HepG2 (cell line): ENCODE measurements around the gene ZKSCAN3. TPM values are rescaled to one million over a fixed set of nuclear protein-coding genes. Genes with fewer than 3 reads are reported as not detected.

Source experiments
- ADNP ChIP-seq: sonication (generic); formaldehyde crosslinking; IDR thresholded peaks from 2 replicates; pipeline ENCODE4 v1.4.0; 2020; ENCODE audit warnings: missing genetic modification reagents
- ETV5 ChIP-seq: IDR thresholded peaks from 2 replicates; pipeline ENCODE4 v1.6.1; 2018; ENCODE audit warnings: missing biosample characterization, missing genetic modification reagents, inconsistent platforms, borderline replicate concordance
- HHEX ChIP-seq: IDR thresholded peaks from 2 replicates; pipeline ENCODE4 v1.6.1; 2016; ENCODE audit warnings: control low read depth
- HOXA7 ChIP-seq: sonication (generic); formaldehyde crosslinking; IDR thresholded peaks from 2 replicates; pipeline ENCODE4 v1.8.1; 2022; ENCODE audit warnings: mild to moderate bottlenecking, missing genetic modification reagents, moderate library complexity
- KDM5B ChIP-seq: sonication (generic); formaldehyde crosslinking; IDR thresholded peaks from 2 replicates; pipeline ENCODE4 v1.4.0; 2020; ENCODE audit warnings: missing genetic modification reagents, mild to moderate bottlenecking, borderline replicate concordance
- MAFG ChIP-seq: sonication (generic); formaldehyde crosslinking; IDR thresholded peaks from 2 replicates; pipeline ENCODE4 v1.5.1; 2020; ENCODE audit warnings: mild to moderate bottlenecking, missing genetic modification reagents
- NR2C2 ChIP-seq: sonication (generic); formaldehyde crosslinking; IDR thresholded peaks from 2 replicates; pipeline ENCODE4 v1.4.0; 2020; ENCODE audit warnings: missing genetic modification reagents, mild to moderate bottlenecking, moderate library complexity, borderline replicate concordance
- NR2F2 ChIP-seq: IDR thresholded peaks from 2 replicates; pipeline ENCODE4 v1.6.1; 2012; ENCODE audit warnings: low read depth, inconsistent platforms, borderline replicate concordance
- RORA ChIP-seq: sonication (generic); formaldehyde crosslinking; IDR thresholded peaks from 2 replicates; pipeline ENCODE4 v1.5.0; 2020; ENCODE audit warnings: mild to moderate bottlenecking, missing genetic modification reagents, moderate library complexity
- SATB2 ChIP-seq: sonication (generic); formaldehyde crosslinking; IDR thresholded peaks from 2 replicates; pipeline ENCODE4 v1.5.0; 2020; ENCODE audit warnings: missing genetic modification reagents
- SMAD1 ChIP-seq: sonication (generic); formaldehyde crosslinking; IDR thresholded peaks from 2 replicates; pipeline ENCODE4 v1.4.0; 2020; ENCODE audit warnings: missing genetic modification reagents, low read depth, mild to moderate bottlenecking, borderline replicate concordance
- TAF1 ChIP-seq: sonication (generic); formaldehyde crosslinking; IDR thresholded peaks from 2 replicates; pipeline ENCODE4 v1.4.0; 2020; ENCODE audit warnings: missing genetic modification reagents
- TIGD3 ChIP-seq: sonication (generic); formaldehyde crosslinking; IDR thresholded peaks from 2 replicates; pipeline ENCODE4 v1.5.1; 2020; ENCODE audit warnings: mild to moderate bottlenecking, missing genetic modification reagents, borderline replicate concordance
- ZBTB3 ChIP-seq: sonication (generic); formaldehyde crosslinking; IDR thresholded peaks from 2 replicates; pipeline ENCODE4 v1.4.0; 2020; ENCODE audit warnings: low read depth, mild to moderate bottlenecking, moderate library complexity, missing genetic modification reagents, borderline replicate concordance
- ZNF138 ChIP-seq: sonication (generic); formaldehyde crosslinking; IDR thresholded peaks from 2 replicates; pipeline ENCODE4 v1.5.0; 2020; ENCODE audit warnings: mild to moderate bottlenecking, low read depth, missing genetic modification reagents
- ZNF256 ChIP-seq: sonication (generic); formaldehyde crosslinking; conservative IDR thresholded peaks from 2 replicates; pipeline ENCODE4 v1.4.0; 2020; ENCODE audit warnings: missing genetic modification reagents
- ZNF292 ChIP-seq: sonication (generic); formaldehyde crosslinking; IDR thresholded peaks from 2 replicates; pipeline ENCODE4 v1.8.1; 2022; ENCODE audit warnings: mild to moderate bottlenecking, low read depth, missing genetic modification reagents, borderline replicate concordance
- ZNF383 ChIP-seq: sonication (generic); formaldehyde crosslinking; IDR thresholded peaks from 2 replicates; pipeline ENCODE4 v1.4.0; 2020; ENCODE audit warnings: missing genetic modification reagents, mild to moderate bottlenecking, borderline replicate concordance
- ZNF574 ChIP-seq: sonication (generic); formaldehyde crosslinking; IDR thresholded peaks from 2 replicates; pipeline ENCODE4 v1.4.0; 2020; ENCODE audit warnings: missing genetic modification reagents
- ZNF614 ChIP-seq: IDR thresholded peaks from 2 replicates; pipeline ENCODE4 v1.6.1; 2018; ENCODE audit warnings: missing biosample characterization, missing genetic modification reagents, inconsistent platforms, borderline replicate concordance
- ZNF619 ChIP-seq: sonication (generic); formaldehyde crosslinking; IDR thresholded peaks from 2 replicates; pipeline ENCODE4 v1.4.0; 2020; ENCODE audit warnings: mild to moderate bottlenecking, missing genetic modification reagents
- ZNF83 ChIP-seq: sonication (generic); formaldehyde crosslinking; IDR thresholded peaks from 2 replicates; pipeline ENCODE4 v1.4.0; 2020; ENCODE audit warnings: missing genetic modification reagents, mild to moderate bottlenecking, borderline replicate concordance
- polyA plus RNA-seq, 8 experiments: library from polyadenylated mRNA; depleted of rRNA in 3 of 8; stranded (reverse) in 7 of 8; unstranded in 1 of 8; fragments of >200 nt; fragmentation: Illumina TruSeq in 4 of 8; extraction: Trizol in 4 of 8; gene quantifications; 2 replicates each; pipeline versions ENCODE4 v1.2.1 to v1.2.3, GENCODE V29; 2011 to 2016; ENCODE audit warnings: low read depth in 4 of 8, missing spikeins in 1 of 8, mixed read lengths in 1 of 8; ENCODE audit not compliant: insufficient read depth in 1 of 8
- total RNA-seq, 5 experiments: library from RNA; depleted of rRNA; stranded (reverse); fragments of >200 nt; fragmentation: Illumina TruSeq; extraction: Trizol; gene quantifications; 2 replicates each; pipeline ENCODE4 v1.2.3, GENCODE V29; 2016; ENCODE audit warnings: low read depth in 1 of 5
- TF ChIP-seq, protein P1 (sequence below): sonication (generic); formaldehyde crosslinking; IDR thresholded peaks from 2 replicates; pipeline ENCODE4 v1.8.1; 2023; ENCODE audit warnings: missing genetic modification reagents, inconsistent platforms, borderline replicate concordance

Gene ZKSCAN3
- total and polyA plus RNA-seq, 2 of the 13 experiments (the other 11 are each of a cell fraction or from before 2014, with no cell fraction given) = 3.3 to 7.4 TPM

- TF ChIP-seq ZNF574 (CRISPR knock-in tag) (peak; percentile 93), KDM5B (peak; percentile 63; the same call in 1 of the 2 replicates), HHEX (CRISPR knock-in tag) (no peak), ETV5 (peak; percentile 23; the same call in 1 of the 2 replicates), TAF1 (peak; percentile 87), ADNP (no peak; the same call in 1 of the 2 replicates), RORA (CRISPR knock-in tag) (0 out of 2 replicates have a peak, but pooled peaks have one; percentile 49), TIGD3 (CRISPR knock-in tag) (no peak), ZNF292 (CRISPR knock-in tag) (no peak), SMAD1 (CRISPR knock-in tag) (no peak), ZNF83 (CRISPR knock-in tag) (no peak), ZBTB3 (CRISPR knock-in tag) (0 out of 2 replicates have a peak, but pooled peaks have one; percentile 86), ZNF383 (CRISPR knock-in tag) (peak; percentile 94; the same call in 1 of the 2 replicates), ZNF138 (no peak), NR2F2 (peak; percentile 37; the same call in 1 of the 2 replicates), ZNF256 (no peak; the same call in 1 of the 2 replicates), MAFG (CRISPR knock-in tag) (no peak), HOXA7 (CRISPR knock-in tag) (no peak), SATB2 (peak; percentile 64; the same call in 1 of the 2 replicates), ZNF619 (CRISPR knock-in tag) (0 out of 2 replicates have a peak, but pooled peaks have one; percentile 71), ZNF614 (CRISPR knock-in tag) (peak; percentile 73), NR2C2 (CRISPR knock-in tag) (peak; percentile 79)
- TF ChIP-seq, protein P1, sequence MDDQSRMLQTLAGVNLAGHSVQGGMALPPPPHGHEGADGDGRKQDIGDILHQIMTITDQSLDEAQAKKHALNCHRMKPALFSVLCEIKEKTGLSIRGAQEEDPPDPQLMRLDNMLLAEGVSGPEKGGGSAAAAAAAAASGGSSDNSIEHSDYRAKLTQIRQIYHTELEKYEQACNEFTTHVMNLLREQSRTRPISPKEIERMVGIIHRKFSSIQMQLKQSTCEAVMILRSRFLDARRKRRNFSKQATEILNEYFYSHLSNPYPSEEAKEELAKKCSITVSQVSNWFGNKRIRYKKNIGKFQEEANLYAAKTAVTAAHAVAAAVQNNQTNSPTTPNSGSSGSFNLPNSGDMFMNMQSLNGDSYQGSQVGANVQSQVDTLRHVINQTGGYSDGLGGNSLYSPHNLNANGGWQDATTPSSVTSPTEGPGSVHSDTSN = peak; percentile 29; the same call in 1 of the 2 replicates
These were observed 14.0 kb upstream of the ZKSCAN3 start, which contains the start of gene ZSCAN31 (continued) for GRCh38 chr6:28335564-28336283.
